Measurements from ENCODE around the gene FNTB. TPM values are rescaled to one million over a fixed set of nuclear protein-coding genes. Genes with fewer than 3 reads are reported as not detected.

The FNTB gene
- total RNA-seq, 4 donors from 2014 or later, result 8.3 to 14.5 (median 11.5) TPM

GRCh38 chr14:65072256-65072655, 85.6 kb downstream of the FNTB start:
- TF ChIP-seq, protein P1, sequence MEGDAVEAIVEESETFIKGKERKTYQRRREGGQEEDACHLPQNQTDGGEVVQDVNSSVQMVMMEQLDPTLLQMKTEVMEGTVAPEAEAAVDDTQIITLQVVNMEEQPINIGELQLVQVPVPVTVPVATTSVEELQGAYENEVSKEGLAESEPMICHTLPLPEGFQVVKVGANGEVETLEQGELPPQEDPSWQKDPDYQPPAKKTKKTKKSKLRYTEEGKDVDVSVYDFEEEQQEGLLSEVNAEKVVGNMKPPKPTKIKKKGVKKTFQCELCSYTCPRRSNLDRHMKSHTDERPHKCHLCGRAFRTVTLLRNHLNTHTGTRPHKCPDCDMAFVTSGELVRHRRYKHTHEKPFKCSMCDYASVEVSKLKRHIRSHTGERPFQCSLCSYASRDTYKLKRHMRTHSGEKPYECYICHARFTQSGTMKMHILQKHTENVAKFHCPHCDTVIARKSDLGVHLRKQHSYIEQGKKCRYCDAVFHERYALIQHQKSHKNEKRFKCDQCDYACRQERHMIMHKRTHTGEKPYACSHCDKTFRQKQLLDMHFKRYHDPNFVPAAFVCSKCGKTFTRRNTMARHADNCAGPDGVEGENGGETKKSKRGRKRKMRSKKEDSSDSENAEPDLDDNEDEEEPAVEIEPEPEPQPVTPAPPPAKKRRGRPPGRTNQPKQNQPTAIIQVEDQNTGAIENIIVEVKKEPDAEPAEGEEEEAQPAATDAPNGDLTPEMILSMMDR (IDR thresholded peaks at IDR 0.05; ENCODE audit: low read depth), result no peak

DNA sequence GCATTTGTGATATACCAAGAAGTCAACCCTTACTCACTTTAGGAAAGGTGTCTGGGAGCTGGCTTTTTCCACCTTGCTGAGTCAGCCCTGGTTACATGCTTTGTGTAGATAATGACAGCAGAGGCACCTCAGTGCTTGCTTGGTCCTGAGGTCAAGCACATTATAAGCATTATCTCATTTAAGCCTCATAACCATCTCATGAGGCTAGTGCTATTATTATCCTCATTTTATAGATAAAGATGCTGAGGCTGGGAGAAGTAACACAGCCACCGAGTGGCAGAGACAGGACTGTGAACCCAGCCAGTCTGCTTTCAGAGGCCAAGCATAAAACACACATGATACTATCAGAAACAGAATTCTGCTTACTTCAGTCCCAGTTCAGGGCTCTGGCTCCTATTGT, 86.2 kb downstream of the FNTB start:
- TF ChIP-seq, protein P1 (IDR thresholded peaks at IDR 0.05; ENCODE audit: low read depth), result no peak

DNA sequence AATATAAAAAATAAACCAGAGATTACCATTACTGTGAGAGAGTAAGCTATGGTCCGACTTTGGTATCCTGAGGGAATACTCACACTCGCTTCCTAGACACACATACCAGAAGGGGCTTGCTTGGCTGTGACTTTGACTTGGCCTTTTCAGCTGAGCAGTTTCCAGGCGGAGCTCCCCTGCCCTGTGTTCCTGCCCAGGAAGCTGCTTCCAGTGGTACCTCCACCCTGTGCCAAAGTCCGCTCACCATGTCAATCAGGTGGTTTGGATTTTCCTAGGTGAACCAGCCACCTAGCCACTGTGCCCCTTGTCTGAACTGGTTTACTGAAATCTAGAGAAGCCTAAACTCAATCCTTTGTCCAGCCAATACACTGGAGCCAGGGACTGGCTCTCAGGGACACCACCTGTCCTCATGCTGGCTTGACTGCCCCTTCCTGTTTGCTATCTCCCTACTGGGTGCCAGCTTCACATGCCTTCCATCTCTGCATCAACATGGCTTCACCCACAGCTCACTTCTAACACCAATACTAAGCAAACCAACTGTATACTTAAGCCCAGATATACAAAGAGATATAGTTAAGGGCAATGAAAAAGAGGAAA, 87.0 kb downstream of the FNTB start:
- TF ChIP-seq, protein P1 (IDR thresholded peaks at IDR 0.05; ENCODE audit: low read depth), result no peak

- TF ChIP-seq, protein P1 (IDR thresholded peaks at IDR 0.05; ENCODE audit: low read depth), result no peak
Measured at GRCh38 chr14:65074449-65075150, 87.9 kb downstream of the FNTB start.

DNA sequence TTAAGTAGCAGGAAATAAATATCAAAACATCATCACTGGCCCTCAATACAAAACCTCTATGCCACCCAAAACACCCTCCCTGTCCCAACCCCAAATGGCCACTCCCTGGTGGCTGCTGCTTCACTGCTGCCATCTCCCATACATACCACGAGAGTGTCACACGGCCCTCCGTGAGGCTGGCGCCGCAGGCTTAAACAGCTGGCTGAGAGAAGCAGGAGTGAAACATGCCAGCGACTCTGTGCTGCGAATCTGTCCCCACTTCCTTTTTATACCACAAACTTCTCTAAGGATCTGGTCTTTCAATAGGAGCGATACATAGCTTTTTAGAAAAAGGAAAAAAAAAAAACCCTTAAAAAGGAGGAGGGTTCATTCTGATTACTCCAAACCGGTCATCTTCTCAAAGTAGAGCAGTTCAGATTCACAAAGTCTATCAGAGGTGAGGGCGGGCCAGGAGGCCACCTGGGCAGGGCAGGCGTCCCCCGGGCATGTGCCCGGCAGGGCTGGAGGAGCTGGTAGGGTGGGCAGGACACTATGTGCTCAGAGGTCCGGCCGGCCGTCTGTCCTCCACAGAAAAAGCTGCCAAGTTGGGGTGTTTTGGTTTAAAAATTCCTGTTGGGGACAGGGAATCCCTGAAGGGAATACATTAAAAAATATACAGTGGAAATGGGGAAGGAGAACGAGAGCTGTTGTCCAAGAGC, 89.1 kb downstream of the FNTB start:
- TF ChIP-seq, protein P1 (IDR thresholded peaks at IDR 0.05; ENCODE audit: low read depth), result no peak

DNA sequence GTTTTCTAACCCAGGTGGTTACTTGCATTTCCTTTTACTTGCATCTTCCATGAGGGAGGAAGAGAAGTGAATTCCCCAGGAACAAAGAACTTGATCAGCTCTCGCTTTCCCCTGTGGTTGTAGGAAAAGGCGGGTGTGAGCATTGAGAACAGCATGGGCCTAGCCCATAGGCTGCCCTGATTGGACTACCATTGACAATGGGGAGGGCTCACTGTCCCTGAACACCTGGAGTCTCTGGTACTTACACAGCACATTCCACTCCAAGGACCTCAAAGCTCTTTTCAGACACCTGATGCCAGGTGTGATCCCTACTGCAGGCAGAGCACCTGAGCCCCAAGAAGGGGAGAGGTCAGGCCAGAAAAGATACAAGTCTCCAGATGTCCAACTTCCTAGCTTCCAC, 90.6 kb downstream of the FNTB start:
- TF ChIP-seq, protein P1 (IDR thresholded peaks at IDR 0.05; ENCODE audit: low read depth), result no peak

GRCh38 chr14:65079201-65079600, 92.5 kb downstream of the FNTB start:
- TF ChIP-seq, protein P1 (IDR thresholded peaks at IDR 0.05; ENCODE audit: low read depth), result no peak
